NCI-H2081 (cell line): ENCODE data around the gene HOXD13.

Source experiments
- DNase-seq, 2 experiments: peaks; one replicate each; lab custom pipeline; 2025; lab: John Stamatoyannopoulos, UW

HOXD13 gene

DNA sequence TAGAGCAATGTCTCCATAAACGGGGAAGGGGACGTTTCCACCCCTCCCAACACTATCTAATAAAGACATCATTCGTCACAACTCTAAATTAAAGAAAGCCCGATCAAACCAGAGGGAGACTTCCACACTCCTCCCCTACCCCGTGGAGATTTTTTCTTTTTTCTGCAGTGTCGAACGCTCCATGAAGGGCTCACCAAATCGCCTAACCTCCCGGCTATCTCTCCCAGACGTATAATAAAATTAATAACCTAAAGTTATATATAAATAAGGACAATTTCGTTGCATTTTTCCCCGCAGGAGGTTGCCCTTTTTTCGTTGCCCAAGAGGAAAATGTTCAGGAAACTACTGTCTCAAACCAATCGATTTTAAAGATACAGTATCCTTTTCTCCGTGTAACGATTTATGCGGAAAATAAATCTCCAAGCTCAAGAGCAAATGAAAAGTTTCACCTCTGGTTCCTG lies 11.1 kb upstream of the HOXD13 start:
- DNase-seq, result no peak

DNA sequence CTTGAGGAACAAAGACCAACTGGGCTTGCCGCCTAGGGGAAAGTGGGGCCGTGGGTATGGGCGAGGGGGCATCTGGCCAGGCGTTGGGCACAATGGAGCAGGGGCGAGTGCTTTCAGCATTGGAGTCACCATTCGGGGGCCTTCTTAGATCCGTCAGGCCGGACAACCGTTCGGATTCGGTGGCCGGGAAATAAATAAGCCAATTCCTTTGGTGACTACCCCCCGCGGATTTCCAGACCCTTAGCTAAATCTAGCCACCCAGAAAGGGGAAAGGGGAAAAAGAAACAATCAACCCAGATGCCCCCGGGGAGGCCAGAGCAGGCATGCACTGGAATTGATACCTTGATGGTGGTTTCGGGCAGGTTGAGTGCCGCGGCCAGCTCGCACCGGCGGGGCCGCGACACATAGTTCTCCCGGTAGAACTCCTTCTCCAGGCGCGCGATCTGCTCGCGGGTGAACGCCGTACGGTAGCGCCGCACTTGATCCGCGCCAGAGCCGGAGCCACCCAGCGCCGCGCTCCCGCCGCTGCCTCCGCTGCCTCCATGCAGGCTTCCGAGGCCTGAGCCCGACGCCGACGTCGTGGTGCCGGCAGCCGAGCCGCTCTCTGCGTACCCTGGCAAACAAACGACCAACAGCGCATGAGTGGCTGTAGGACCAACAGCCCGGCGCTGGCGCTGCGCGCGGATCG lies 10.5 kb upstream of the HOXD13 start:
- DNase-seq, result no peak

DNA sequence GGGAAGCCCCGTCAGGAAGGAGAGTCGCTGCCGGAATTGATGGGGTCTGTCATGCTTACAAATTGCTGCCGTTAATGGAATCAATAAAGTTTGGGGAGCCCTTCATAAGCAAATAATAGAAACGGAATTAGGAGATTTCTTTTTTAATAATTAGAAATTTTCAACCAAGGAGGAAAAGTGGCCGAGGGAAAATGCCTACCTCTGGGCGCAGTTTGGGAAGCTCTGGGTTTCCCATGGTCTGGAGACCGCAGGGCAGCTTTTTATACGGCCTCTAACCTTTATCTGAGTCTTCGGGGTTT lies 10.0 kb upstream of the HOXD13 start:
- no peak for DNase-seq

DNA sequence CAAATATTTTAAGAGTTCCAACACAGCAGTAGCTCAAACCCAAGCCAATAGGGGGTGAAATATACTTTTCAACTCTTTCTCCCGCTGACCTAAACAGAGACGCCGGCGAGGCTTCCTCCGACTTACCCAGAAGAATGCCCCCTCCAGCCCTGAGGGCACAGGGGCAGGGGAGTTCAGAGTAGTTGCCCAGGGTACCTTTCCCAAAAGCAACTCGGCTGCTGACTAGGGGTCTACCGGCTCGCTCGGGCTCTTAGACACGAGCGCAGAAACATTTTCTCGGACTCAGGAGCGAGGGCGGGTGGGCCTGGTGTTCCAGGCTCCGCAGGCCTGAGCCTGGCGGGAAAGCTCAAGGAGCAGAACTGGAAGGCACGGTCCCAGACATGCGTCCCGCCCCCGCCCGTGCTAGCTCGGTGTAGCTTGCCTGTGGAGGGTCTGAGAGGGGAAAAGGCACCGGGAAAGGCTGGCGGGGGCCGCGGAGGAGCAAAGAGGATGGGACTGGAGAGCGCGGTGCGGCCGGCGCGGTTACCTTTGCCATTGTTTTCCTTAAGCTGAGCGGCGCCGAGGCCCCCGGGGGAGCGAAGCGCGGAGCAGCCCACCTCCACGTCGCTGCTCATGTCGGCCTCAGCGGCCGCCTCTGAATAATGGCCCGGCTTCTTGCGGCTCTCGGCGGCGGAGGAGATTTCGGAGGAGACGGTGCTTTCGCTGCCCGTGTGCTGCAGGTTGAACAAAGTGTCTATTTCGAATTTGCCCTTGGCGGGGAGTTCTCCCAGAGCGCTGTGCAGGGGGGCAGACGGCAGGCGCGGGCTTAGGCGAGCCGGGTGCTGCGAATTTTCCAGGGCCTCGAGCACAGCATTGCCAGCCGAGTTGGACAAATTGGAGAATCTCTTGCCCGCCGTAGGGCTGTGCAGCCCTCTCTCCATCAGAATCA lies 9.4 kb upstream of the HOXD13 start:
- no peak for DNase-seq

DNA sequence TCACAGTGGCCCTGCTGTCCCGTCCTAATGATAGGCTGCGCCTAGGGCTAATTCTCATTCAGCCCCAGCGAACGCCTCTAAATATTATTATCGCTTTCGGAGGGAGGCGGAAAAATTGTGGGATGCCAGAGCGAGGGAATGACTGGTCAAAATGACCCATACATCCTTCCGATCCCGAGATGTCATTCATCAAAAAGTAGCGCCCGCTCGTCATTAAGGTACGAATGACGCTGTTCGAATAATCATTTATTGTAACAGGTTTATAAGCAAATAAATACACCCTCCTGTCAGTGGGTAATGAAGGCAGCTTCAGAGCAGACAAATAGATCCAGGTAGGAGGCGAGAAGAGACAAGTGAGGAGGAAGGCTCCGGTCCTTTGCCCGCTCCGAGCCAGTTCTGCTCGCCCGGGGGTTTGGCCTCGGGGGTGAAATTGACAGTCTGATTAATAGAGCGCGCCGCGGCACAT lies 8.7 kb upstream of the HOXD13 start, which contains the start of gene EVX2:
Gene EVX2, minus strand, starts transcription at position 167 of the 466 bp plus-strand sequence. CDS start 186 bp downstream, outside the sequence.
- no peak for DNase-seq

DNA sequence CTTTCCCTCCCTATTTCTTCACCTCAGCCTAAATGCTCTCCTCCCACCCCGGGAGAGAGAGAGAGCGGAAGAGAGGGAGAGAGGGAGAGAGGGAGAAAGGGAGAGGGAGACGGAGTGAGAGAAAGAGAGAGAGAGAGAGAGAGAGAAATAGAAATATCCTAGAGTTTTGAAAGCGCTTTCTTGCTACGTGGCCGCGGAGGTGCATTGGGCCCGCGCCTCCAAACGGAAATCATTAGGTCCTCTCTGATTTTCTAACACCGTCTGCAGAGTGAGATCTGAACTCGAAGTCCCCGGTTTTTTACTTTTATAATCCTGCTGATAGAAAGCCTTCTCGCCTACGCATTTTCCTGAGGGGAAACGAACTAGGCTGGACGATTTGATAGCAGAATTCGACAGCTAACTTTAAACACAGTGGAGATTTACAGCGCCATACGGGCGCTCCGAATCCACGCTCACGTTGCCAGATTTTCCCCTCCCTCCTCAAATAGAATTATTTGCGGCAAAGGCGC lies 7.9 kb upstream of the HOXD13 start:
- no peak for DNase-seq

DNA sequence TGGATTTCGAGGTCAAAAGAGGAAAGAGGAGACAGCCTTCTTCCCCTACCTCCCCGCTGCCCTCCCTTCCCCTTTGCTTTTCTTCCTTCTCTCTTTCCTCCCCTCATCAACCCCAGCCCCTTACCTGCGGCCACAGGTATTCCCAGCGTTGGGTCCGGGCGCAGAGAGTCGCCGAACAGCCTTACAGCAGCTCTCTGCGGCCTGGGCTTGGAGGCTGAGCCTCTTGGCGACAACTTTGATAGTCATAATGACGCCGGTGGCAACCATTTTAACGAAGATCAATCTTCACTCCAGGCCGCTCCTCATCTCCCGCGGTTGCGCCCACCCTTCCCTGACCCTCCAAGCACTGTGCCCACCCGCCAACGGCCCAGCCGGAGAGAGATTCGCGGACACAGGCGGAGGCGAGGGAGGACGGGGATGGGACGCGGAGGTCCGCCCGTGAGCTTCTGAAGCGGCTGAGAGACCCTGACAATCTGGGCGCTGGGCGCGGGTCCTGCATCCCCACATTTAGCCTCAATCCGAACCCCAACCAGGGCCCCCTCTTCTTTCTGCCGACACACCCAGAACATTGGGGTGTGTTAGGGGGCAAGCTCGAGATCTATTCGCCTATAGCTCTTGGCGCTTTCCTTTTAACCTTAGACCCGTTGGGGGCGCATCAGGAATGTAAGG lies 7.3 kb upstream of the HOXD13 start:
- DNase-seq, result no peak

DNA sequence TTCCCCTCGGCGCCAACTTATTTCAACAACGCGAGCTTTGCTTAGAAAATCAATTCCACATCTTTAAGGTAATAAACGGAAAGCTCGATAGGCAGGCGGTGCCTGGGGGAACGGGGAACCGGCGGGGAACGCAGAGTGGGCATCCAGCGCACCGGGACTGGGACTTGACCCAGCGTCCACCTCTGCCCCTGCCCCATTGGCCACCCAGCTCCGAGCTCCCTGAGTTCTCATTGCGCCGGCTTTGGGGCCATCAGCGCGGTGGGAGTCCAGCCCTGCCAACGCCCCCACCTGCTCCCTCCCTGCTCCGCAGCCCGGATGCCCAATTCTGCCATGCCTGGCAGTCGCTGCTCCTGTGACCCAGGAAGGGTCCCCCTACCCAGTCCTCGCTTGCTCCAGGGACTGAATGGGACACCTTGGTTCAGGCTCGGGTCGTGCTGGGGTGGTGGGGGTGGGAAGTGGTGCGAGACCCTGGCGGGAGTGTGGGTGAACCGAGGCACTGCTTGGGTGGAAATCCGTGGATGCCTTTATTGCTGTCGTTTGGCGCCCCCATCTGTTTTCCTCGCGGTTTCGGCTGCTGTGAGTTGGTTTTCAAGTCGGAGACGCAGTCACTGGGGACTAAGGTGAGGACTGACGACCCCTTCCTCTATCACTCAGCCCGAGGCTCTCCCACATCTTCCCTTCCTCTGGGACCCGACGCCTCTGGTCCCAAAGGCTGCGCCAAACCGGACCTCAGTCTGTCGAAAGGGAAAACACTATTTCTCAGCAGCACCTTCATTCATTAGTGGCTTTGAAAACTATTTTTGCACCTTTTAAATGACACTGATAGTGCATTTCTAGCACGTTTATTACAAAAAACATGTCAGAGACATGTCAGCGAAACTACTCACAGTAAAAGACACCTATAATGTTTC lies 6.4 kb upstream of the HOXD13 start:
- peak; percentile 30 to 63 for DNase-seq

DNA sequence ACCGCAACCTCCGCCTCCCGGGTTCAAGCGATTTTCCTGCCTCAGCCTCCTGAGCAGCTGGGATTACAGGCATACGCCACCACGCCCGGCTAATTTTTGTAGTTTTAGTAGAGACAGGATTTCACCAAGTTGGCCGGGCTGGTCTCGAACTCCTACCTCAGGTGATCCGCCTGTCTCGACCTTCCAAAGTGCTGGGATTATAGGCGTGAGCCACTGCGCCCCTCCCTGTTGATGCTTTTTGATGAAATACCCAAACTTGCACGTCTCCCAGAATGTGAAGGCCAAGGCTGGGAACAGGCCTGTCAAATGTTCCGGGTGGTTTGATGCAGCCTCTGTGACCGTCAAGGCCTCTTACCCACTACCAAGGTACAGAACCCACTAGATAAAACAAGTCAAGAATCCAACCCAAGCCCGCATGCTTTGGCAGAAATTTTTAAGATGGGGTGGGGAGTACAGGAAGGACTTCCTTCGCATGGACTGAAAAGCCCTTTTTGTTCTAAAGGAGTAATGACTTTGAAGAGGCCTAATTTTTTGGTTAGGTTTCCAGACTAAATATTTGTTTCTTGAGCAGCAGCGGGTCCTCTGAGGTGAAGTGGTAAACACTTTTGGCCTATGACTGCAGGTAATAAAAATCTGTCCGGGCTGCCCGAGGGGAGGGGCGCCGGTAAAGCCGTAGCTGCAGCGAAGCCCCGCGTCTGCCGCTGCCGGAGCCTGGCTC lies 5.0 kb upstream of the HOXD13 start:
- no peak for DNase-seq

DNA sequence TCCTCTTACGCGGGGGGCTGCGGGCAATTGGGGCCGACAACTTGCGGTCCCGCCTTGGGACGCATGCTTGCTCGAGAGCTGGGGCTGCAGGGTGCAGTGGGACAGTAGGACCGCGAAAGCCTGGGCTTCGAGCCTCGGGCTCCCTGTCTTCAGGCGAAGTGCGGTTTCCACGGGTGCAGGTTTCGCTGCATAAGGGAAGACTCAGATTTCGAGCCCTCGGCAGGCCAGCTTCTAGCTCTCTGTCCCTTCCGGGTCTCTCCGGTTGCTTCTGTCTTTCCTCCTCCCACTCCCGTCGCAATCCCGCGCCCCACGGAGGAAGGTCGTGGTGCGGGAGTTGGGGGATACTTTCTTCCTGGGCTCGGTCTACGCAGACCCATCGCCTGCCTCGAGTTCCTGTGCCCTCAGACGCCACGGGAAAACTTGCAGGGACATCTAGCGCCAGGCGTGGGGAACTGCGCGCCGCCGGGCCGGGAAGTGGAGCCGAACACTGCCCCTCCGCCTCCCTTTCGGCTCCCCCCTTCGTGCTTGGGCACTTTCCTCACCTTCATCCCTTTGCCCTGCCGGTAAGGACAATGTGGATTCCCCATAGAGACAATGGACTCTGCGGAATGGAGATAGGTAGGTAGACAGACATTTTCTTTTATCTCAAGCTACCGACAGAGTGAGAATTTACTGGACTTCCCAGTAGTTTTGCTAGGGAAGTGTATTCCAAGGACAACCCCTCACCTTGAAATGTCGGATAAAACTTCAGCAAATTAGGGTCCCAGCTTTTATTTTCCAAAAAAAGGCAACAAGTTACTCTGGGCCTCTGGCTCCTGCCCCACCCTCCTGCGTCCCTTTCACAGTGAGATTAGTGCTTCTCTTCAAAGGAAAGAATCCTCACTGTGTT lies 4.2 kb upstream of the HOXD13 start:
- peak; percentile 58 to 73 for DNase-seq

DNA sequence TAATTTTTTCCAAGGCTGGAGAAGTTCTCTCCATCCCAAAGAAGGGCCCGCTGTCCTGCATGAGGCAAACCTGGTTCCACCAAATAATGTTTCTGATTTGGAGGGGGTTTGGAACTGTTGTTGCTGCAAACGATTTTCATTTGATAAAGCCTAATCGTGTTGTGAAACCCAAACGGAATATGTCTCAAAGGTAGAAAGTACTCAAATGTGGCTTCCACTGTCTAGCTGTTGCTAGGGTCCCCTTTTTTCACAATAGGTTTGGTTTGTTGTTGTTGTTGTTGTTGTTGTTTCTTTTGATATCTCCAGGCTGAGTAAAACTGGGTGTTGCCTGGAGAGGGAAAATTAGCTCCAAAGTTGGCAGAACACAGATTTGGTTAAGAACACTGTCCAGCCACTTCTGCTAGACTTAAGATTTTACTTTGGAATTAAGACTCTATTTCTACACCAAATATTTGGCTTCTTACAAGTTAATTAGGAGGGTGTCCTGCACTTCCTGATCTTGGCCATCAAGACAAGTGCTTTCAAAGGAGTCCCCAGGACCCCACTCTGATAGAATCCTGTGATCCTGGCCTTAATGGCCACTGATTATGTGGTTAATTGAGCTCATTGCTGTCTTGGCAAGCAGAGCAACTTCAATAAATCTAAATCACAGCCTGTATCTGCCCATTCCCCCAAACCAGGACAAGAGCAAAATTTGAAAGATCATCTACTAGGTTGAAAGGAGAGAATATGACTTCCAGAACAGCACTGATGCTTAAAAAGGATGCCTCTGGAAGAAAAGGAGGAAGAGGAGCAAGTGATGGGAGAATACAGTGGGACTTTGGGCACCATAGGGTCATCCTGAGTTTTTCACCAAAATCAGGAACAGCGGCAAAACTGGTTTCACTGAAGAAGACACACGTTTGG lies 3.3 kb upstream of the HOXD13 start:
- DNase-seq, result no peak

DNA sequence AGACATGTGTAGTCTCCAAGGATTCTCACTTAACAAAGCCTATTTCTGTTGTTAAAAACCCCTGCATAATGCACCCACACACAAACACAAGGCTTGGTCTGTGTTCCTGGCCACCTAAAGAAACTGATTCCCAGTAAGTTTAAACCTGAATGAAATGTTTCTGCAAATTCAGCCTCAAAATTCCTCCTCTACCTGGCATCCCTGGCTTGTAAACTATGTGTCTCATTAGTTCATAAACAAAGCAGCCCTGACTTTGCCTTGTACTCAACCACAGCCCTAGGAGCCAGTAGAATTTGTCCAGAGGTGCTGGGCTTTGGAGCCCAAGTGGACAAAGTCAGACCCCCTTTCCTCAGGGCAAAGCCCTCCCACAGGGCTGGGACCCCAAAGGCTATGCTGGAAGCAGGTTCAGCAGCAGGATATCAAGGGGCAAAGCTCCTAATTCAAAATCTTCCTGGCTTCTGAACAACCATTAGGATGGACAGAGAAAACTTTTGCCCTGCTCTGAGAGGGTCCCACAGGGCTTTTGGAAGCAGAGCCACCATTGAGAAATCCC lies 2.6 kb upstream of the HOXD13 start:
- no peak for DNase-seq

DNA sequence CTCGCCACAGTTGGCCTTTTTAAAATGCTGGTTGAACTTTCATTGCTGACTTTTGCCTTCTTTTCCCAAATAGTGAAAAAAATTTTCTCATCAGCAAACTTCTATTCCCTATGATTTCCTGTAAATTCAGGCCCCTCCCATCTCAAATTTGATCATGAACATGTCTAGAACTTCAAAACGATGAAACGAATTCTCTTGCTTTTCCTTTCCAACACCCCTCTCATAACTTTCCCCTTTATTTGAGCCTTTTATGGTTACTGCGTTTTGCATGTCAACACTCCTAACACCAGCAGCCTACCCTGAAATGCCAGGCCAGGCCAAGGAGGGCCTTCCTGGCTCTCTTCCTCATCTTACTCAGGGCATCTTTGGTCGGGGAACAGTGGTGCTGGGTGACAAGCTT lies 1.7 kb upstream of the HOXD13 start:
- no peak for DNase-seq

DNA sequence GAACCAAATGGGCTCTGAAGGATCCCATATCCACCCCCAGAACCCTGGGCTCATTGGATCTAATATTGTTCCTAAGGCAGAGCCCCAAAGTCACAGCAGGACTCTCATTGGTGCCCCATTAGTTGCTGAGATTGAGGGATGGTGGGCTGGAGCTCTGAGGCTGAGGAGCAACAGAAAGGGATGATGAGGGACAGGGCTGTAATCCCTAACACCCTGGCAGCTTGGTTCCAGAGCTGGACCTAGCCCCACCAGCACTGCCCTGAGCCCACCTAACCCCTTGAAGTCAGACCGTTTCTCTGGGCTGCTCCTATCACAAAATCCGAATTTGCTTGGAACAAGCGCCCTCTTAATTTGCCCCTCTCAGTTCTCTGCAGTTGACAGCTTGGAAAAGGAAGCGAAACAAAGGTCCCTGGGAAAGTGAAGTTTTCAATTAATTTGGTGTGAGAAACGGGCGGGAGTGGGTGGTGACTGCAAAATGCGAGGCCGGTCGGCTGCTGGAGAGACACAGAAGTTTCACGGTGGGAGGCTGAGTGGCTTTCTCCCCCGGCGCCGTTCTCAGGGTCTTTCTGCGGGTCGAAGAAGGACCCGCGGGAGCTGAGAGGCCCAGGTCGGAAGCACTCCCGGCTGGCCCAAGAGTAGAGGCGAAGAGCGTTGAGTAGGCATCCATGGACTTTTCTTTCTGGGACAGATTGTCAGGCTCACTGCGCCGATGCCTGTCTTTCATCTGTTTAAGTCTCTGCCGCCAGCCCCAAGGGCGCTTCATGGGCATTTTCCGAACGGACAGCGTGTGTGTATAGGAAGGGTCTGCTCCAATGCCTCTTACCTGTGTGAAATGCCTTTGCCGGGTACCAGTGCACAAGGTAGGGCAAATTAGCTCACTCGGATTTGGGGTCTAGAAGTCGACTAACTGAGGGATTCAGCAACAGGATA lies 927 bp upstream of the HOXD13 start:
- DNase-seq, result no peak

DNA sequence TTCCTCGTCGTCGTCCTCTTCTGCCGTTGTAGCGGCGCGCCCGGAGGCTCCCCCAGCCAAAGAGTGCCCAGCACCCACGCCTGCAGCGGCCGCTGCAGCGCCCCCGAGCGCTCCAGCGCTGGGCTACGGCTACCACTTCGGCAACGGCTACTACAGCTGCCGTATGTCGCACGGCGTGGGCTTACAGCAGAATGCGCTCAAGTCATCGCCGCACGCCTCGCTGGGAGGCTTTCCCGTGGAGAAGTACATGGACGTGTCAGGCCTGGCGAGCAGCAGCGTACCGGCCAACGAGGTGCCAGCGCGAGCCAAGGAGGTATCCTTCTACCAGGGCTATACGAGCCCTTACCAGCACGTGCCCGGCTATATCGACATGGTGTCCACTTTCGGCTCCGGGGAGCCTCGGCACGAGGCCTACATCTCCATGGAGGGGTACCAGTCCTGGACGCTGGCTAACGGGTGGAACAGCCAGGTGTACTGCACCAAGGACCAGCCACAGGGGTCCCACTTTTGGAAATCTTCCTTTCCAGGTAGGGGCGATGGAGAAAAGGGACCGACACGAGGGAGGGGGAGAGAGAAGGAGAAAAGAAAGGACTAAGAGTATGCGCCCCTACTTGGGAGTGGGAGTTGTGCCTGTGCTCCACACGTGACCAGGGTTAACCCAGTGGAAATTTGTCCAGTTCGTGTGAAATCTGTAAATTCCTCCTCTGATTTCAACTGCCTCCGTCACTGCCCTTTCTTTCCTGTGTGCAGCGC lies 800 bp downstream of the HOXD13 start:
- no peak for DNase-seq

DNA sequence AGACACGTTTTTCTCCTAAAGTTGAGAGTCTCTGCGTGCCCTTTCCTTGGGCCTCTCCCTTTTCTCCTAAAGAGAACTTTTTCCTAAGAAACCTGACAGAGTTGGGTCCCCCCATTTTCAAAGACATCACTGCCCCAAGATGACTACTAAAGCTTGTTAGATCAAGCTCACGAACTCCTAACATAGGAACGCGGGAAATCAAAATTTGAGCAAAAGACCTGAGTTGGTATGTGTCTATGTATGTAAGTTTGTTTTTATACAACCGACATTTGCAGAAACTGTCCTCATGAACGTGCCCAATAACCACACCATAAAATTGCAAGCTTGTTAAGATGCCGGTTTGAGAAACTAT lies 1.4 kb downstream of the HOXD13 start:
- no peak for DNase-seq

DNA sequence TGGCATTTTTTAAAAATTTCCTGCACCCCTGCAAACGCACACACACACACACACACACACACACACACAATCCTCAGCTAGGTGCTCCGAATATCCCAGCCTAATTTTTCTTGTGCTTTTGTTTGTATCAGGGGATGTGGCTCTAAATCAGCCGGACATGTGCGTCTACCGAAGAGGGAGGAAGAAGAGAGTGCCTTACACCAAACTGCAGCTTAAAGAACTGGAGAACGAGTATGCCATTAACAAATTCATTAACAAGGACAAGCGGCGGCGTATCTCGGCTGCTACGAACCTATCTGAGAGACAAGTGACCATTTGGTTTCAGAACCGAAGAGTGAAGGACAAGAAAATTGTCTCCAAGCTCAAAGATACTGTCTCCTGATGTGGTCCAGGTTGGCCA lies 1.8 kb downstream of the HOXD13 start:
- DNase-seq, result no peak
